Upper lobe of left lung (tissue), 6 donors: Measurements from ENCODE around the gene LRRC61. TPM values are rescaled to one million over a fixed set of nuclear protein-coding genes. Genes with fewer than 3 reads are reported as not detected.
A peak's percentile ranks its signal among the peaks of the same experiment; 100 is the strongest.

Experiments
- ATAC-seq, 2 donors: fragments of 200-7000 bp; cut with Tn5 transposase; one replicate each; pipeline ENCODE4 v1.9.1; 2022; ENCODE audit warnings: mild to moderate bottlenecking in 2 of 2, moderate library complexity in 2 of 2; ENCODE audit not compliant: low FRiP score in 2 of 2
- DNase-seq, 2 donors: peaks; one replicate each; pipeline ENCODE4 v3.0.0-alpha.2; 2019 to 2020
- H3K27ac ChIP-seq, 4 donors: fragments of 200-600 bp; sonication (generic); one replicate each; pipeline ENCODE4 v1.5.1; 2016 to 2019
- H3K27me3 ChIP-seq, 4 donors: fragments of 200-600 bp; sonication (generic); one replicate each; pipeline ENCODE4 v1.5.1; 2017 to 2019
- H3K36me3 ChIP-seq, 4 donors: fragments of 200-600 bp; sonication (generic); one replicate each; pipeline ENCODE4 v1.5.1; 2016 to 2019
- H3K4me1 ChIP-seq, 4 donors: fragments of 200-600 bp; sonication (generic); one replicate each; pipeline ENCODE4 v1.5.1; 2018 to 2019
- H3K4me3 ChIP-seq, 4 donors: fragments of 200-600 bp; sonication (generic); one replicate each; pipeline ENCODE4 v1.5.1; 2017 to 2019; ENCODE audit warnings: mild to moderate bottlenecking in 2 of 4, moderate library complexity in 1 of 4
- H3K9me3 ChIP-seq, 4 donors: fragments of 200-600 bp; sonication (generic); one replicate each; pipeline ENCODE4 v1.5.1; 2018 to 2019
- EP300 ChIP-seq, 4 donors: sonication (generic); formaldehyde crosslinking; IDR thresholded peaks; one replicate each; pipeline ENCODE4 v1.5.1; 2017; ENCODE audit warnings: antibody characterized with exemption in 4 of 4, control low read depth in 2 of 4
- POLR2A ChIP-seq, 4 donors: fragments of 450-650 bp; IDR thresholded peaks; one replicate each; pipeline ENCODE4 v1.5.1; 2016 to 2017; ENCODE audit warnings: antibody characterized with exemption in 4 of 4, mild to moderate bottlenecking in 2 of 4
- POLR2AphosphoS5 ChIP-seq, 2 donors: sonication (generic); formaldehyde crosslinking; IDR thresholded peaks; one replicate each; pipeline ENCODE4 v1.5.1; 2017; ENCODE audit warnings: antibody characterized with exemption in 2 of 2
- WGBS, 2 donors: methylation state at CpG; one replicate each; pipeline ENCODE4 v1.1.5; 2017 to 2018; 5-methylcytosine and 5-hydroxymethylcytosine counted together
- total RNA-seq, 6 donors: library from RNA; depleted of rRNA in 4 of 6; stranded (reverse); fragments of >200 nt in 4 of 6; gene quantifications; one replicate each; pipeline versions ENCODE4 v1.1.0 to v1.2.1, GENCODE V29; 2016 to 2021
- TF ChIP-seq, protein P1 (sequence below), 6 experiments: fragments of 450-650 bp in 4 of 6; fragments of 200-600 bp in 2 of 6; sonication (generic) in 2 of 6; IDR thresholded peaks; one replicate each; pipeline ENCODE4 v1.5.1; 2016 to 2019; ENCODE audit warnings: antibody characterized with exemption in 6 of 6
- donor health status: DM: no; HTN: no; CAD: no; lungs with moderate emphysema.
- donor health status: DM: no; HTN: yes; CAD: no; lungs with severe emphysema.

Gene LRRC61
- total RNA-seq, 6 donors from 2014 or later: 15.4 to 31.4 (median 19.2) TPM

DNA sequence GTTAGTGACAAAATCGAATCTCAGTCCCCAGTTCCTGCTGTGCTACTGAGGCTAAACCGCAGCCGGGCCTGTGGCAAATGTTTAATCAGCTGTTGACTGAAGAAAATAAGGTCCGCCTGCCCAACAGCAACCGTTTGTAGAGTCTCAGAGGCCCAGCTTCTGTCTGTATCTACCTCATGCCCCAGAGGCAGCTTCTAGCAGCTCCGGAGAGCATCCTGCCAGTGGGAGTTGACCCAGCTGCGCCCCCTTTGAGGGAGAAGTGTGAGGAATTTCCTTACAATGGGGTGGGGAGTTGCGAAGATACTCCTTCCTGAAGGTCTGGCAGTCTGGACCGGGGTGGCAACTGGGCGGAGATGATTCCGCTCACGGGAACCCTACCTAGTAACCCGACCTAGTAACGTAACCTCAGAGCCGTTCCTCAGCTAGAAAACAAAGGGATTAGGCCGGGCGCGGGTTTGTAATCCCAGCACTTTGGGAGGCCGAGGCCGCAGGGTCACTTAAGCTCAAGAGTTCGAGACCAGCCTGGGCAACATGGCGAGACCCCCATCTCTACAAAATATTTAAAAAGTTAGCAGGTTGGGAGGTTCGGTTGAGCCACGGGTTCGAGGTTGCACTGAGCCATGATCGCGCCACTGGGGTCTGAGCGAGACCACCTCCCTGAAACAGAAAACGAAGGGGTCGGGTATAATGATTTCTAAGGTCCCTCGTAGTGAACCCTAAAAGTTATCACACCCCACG is 55.1 kb downstream of the LRRC61 start:
- peaks cover 17 to 39% (median 24%) of the 10 kb centered on the region in 4 donors for H3K4me1 ChIP-seq
- H3K36me3 ChIP-seq: peaks cover 0 to 12% (median 8%) of the 10 kb centered on the region in 4 donors
- peak overlapping the region; percentile 55 to 98 (median 92) for H3K4me3 ChIP-seq
- peak overlapping the region; percentile 86 to 97 (median 92) for H3K27ac ChIP-seq
- peak in 1 of 2 donors; percentile 63 for DNase-seq
- WGBS, 2 donors: 5 to 9% methylated on average over 13 to 32 of the region's 32 CpGs
- H3K9me3 ChIP-seq: no peaks in the 10 kb centered on the region
- H3K27me3 ChIP-seq: no peaks in the 10 kb centered on the region
- peak in 1 of 2 donors; percentile 41 for ATAC-seq
- TF ChIP-seq, protein P1, sequence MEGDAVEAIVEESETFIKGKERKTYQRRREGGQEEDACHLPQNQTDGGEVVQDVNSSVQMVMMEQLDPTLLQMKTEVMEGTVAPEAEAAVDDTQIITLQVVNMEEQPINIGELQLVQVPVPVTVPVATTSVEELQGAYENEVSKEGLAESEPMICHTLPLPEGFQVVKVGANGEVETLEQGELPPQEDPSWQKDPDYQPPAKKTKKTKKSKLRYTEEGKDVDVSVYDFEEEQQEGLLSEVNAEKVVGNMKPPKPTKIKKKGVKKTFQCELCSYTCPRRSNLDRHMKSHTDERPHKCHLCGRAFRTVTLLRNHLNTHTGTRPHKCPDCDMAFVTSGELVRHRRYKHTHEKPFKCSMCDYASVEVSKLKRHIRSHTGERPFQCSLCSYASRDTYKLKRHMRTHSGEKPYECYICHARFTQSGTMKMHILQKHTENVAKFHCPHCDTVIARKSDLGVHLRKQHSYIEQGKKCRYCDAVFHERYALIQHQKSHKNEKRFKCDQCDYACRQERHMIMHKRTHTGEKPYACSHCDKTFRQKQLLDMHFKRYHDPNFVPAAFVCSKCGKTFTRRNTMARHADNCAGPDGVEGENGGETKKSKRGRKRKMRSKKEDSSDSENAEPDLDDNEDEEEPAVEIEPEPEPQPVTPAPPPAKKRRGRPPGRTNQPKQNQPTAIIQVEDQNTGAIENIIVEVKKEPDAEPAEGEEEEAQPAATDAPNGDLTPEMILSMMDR (IDR thresholded peaks at IDR 0.05): no peak
- peak in 1 of 2 donors; percentile 6 for TF ChIP-seq POLR2AphosphoS5 (IDR thresholded peaks at IDR 0.05)

DNA sequence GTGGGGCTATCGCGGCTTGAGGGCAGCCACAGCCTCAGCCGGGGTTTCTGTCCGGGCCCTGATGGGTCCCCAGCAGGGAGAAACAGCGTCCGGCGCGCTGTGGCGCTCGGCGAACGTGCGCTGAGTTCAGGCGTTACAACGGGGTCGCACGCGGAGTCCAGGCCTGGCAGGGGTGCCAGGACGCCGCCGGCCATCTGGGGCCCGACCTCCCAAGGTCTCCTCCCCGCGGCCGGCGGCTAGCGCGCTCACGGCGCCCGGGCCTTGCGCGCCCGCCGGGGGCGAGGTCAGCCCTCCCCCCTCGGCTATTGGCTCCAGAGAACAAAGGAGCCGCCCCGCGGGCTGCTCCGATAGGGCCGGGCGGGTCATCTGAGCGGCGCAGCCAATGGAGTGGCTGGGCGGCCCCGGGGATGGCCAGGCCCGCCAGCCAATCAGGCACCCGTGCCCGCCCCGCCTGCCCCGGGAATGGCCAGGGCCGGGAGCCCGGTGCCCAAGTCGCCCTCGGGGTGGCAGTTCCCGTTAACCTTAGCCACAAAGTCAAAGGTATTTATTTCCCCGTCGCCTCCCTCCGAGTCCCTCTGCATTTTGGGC is 55.8 kb downstream of the LRRC61 start, which contains the start of gene ZNF775:
ZNF775 (plus strand) TSS at position 478 of the 588 bp plus-strand sequence. CDS start 9,141 bp downstream, outside the sequence.
- H3K27ac ChIP-seq: peak within 1 kb of the TSS; percentile 86 to 97 (median 92)
- no peaks in the 10 kb centered on the region for H3K9me3 ChIP-seq
- WGBS, 2 donors: 0% methylated on average over 7 to 15 of the region's 60 CpGs
- DNase-seq: peak; percentile 98 to 99
- H3K4me1 ChIP-seq: peaks cover 15 to 34% (median 24%) of the 10 kb centered on the region in 4 donors
- H3K27me3 ChIP-seq: no peaks in the 10 kb centered on the region
- peak; percentile 98 to 99 for ATAC-seq
- H3K4me3 ChIP-seq: peak within 1 kb of the TSS; percentile 89 to 98 (median 93)
- TF ChIP-seq EP300 (IDR thresholded peaks at IDR 0.05) (no peak), POLR2AphosphoS5 (IDR thresholded peaks at IDR 0.05) (peak; percentile 43 to 70), POLR2A (IDR thresholded peaks at IDR 0.05) (peak in 3 of 4 donors; percentile 76 to 95 (median 80))
- TF ChIP-seq, protein P1 (IDR thresholded peaks at IDR 0.05): peak in 3 of 6 experiments; percentile 20 to 32 (median 22)
- peaks cover 0 to 6% (median 3%) of the 10 kb centered on the region in 4 donors for H3K36me3 ChIP-seq

DNA sequence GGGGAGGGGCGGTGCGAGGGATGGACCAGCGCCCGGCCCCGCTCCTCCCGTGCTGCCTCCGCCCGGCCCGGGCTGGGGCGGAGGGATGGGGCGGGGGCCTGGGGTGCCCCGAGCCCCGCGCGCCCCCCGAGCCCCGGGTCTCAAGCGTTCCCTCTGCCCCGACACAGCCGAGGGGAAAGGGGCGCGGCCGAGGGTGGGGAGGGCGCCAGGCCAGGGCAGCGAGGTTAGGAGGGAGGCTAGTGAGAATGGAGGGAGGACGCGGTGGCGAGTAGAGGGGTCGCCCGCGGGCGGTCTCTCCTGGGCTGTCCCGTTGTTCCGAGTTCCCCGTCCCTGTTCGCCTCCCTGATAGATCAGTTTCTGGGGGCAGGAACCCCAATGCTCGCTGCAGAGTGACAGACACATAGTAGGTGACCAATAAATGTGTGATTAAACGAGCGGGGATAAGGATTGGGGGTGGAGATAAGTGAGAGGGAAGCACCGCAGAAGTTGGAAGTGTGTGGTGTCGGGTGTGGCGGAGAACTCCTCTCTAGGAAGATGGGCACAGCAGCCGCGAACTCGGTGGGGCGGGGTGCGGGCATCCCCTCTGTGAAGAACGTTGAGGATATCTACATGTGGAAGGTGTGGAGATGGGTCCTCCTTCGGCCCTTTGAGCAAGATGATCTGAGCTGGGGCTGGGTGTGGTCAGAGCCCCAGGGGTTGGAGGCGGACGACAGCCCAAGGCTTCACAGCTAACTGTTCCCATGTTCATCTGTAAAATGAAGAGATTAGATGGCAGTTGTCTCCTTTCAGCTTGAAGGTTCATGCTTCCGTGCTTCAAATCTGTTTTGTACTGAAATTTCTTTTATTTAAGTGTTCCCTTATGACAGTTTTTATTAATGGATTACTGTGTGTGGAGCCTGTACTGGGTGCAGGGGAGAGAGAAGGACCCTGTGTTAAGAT is 56.6 kb downstream of the LRRC61 start:
- TF ChIP-seq POLR2A (IDR thresholded peaks at IDR 0.05): no peak
- TF ChIP-seq EP300 (IDR thresholded peaks at IDR 0.05): no peak
- TF ChIP-seq, protein P1 (IDR thresholded peaks at IDR 0.05): no peak
- TF ChIP-seq POLR2AphosphoS5 (IDR thresholded peaks at IDR 0.05): no peak
- Histone ChIP-seq H3K27ac (peak overlapping the region; percentile 86 to 97 (median 92)), H3K36me3 (no peaks in the 10 kb centered on the region), H3K4me3 (peak overlapping the region; percentile 89 to 98 (median 93)), H3K9me3 (no peaks in the 10 kb centered on the region), H3K4me1 (peaks cover 17 to 39% (median 24%) of the 10 kb centered on the region in 4 donors), H3K27me3 (no peaks in the 10 kb centered on the region)
- 1 to 3% methylated on average over 30 to 31 of the region's 52 CpGs for WGBS, 2 donors
- DNase-seq (peak; percentile 46 to 82), ATAC-seq (peak in 1 of 2 donors; percentile 58)

DNA sequence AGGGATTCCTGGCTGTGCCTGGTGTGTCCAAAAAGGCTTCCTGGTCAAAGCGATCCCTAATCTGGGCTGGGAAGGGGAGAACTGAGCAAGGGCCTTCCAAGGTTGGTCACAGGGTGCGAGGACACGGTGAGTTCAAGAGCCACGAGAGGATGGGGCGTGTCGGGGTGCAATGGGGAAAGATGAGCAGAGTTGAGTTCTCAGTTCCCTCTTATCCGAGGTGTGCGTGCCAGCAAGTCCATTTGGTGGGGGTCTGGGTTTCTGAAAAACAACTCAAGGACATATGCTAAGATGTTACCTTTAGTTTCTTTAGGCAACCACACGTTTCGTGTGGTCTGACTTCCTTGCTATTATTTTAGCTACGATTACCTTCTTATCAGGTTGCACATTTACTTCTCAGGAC is 57.3 kb downstream of the LRRC61 start:
- no peak for DNase-seq
- Histone ChIP-seq H3K36me3 (no peaks in the 10 kb centered on the region), H3K4me1 (peaks cover 17 to 37% (median 24%) of the 10 kb centered on the region in 4 donors), H3K9me3 (no peaks in the 10 kb centered on the region), H3K4me3 (peak overlapping the region in 2 of 4 donors; percentile 89 to 95), H3K27me3 (no peaks in the 10 kb centered on the region), H3K27ac (peak overlapping the region in 2 of 4 donors; percentile 86 to 94)
- 66 to 74% methylated on average over 11 of the region's 11 CpGs for WGBS, 2 donors
- ATAC-seq: no peak
- TF ChIP-seq POLR2AphosphoS5 (IDR thresholded peaks at IDR 0.05) (no peak), POLR2A (IDR thresholded peaks at IDR 0.05) (no peak), EP300 (IDR thresholded peaks at IDR 0.05) (no peak)
- TF ChIP-seq, protein P1 (IDR thresholded peaks at IDR 0.05): no peak
